Glutamatergic neuron (in vitro differentiated cells): ENCODE results near the gene PMP22. TPM values are rescaled to one million over a fixed set of nuclear protein-coding genes. Genes with fewer than 3 reads are reported as not detected.

Source experiments
- DNase-seq: peaks from one replicate; pipeline ENCODE4 v3.0.0; 2022
- H3K27ac Mint-ChIP-seq: one replicate; pipeline ENCODE4 v1.8.0; 2020; ENCODE audit warnings: mild to moderate bottlenecking, mixed read lengths, inconsistent platforms; ENCODE audit not compliant: unreplicated experiment
- H3K27me3 Mint-ChIP-seq: one replicate; pipeline ENCODE4 v1.8.0; 2020; ENCODE audit warnings: mild to moderate bottlenecking, moderate library complexity, mixed read lengths, inconsistent platforms; ENCODE audit not compliant: unreplicated experiment
- H3K36me3 Mint-ChIP-seq: one replicate; pipeline ENCODE4 v1.8.0; 2020; ENCODE audit warnings: mild to moderate bottlenecking, mixed read lengths, inconsistent platforms; ENCODE audit not compliant: unreplicated experiment
- H3K4me1 Mint-ChIP-seq: one replicate; pipeline ENCODE4 v1.8.0; 2020; ENCODE audit warnings: mild to moderate bottlenecking, low read depth, mixed read lengths, inconsistent platforms; ENCODE audit not compliant: unreplicated experiment
- H3K4me3 Mint-ChIP-seq: one replicate; pipeline ENCODE4 v1.8.0; 2020; ENCODE audit warnings: mild to moderate bottlenecking, mixed read lengths, inconsistent platforms; ENCODE audit not compliant: unreplicated experiment
- H3K9me3 Mint-ChIP-seq: one replicate; pipeline ENCODE4 v1.8.0; 2020; ENCODE audit warnings: mild to moderate bottlenecking, moderate library complexity, mixed read lengths, inconsistent platforms; ENCODE audit not compliant: unreplicated experiment
- total RNA-seq: library from RNA; stranded (reverse); fragmentation: NEBNext Ultra II Directional; extraction: Animal tissue kit (Norgen Biotek cat#: 25700); gene quantifications from one replicate; pipeline ENCODE4 v1.2.1, GENCODE V29; 2021; ENCODE audit not compliant: unreplicated experiment
- TF ChIP-seq, protein P1 (sequence below): fragments of 200-600 bp; sonication (generic); IDR thresholded peaks from one replicate; pipeline ENCODE4 v1.5.0; 2021; ENCODE audit not compliant: partially characterized antibody, unreplicated experiment

PMP22 gene
- total RNA-seq, 1 donor from 2014 or later: 0.56 TPM

DNA sequence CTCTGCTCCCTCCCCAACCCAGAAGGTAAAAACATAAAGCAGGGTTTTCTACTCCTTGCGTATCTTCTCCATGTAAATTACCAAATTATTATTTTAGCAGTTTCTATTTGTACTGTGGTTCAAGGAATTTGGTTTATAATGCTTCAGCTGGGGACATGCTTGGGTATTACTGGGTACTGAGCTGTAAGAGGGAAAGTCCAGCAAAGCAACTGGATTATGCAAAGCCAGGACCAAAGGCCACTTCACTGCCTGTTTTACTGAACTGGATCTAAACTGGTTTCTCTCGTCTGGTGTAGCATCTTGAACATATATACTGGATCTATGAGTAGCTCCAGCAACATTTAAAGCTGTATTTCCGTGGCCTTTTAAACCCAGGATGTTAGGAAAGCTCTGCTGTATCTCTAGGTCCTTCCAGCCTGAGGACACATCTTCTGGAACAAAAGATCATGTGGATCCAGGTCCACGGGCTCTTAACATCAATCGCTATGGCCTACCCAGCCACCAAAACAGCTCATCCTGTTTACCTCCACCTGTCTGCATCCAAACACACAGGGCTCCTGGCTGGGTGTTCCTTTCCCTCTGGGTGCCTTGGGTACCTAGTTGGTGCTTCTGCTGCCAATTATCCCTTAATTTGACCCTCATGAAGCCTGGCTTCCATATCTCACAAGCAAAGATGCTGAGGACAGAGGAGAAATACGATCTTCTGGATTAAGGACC lies 7.2 kb downstream of the PMP22 start:
- Mint-ChIP-seq H3K36me3 (no peaks in the 10 kb centered on the region), H3K27ac (no peak overlapping the region), H3K27me3 (peaks cover 9% of the 10 kb centered on the region), H3K4me1 (no peaks in the 10 kb centered on the region), H3K9me3 (peaks cover 3% of the 10 kb centered on the region), H3K4me3 (no peak overlapping the region)
- TF ChIP-seq, protein P1, sequence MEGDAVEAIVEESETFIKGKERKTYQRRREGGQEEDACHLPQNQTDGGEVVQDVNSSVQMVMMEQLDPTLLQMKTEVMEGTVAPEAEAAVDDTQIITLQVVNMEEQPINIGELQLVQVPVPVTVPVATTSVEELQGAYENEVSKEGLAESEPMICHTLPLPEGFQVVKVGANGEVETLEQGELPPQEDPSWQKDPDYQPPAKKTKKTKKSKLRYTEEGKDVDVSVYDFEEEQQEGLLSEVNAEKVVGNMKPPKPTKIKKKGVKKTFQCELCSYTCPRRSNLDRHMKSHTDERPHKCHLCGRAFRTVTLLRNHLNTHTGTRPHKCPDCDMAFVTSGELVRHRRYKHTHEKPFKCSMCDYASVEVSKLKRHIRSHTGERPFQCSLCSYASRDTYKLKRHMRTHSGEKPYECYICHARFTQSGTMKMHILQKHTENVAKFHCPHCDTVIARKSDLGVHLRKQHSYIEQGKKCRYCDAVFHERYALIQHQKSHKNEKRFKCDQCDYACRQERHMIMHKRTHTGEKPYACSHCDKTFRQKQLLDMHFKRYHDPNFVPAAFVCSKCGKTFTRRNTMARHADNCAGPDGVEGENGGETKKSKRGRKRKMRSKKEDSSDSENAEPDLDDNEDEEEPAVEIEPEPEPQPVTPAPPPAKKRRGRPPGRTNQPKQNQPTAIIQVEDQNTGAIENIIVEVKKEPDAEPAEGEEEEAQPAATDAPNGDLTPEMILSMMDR: no peak
- no peak for DNase-seq

DNA sequence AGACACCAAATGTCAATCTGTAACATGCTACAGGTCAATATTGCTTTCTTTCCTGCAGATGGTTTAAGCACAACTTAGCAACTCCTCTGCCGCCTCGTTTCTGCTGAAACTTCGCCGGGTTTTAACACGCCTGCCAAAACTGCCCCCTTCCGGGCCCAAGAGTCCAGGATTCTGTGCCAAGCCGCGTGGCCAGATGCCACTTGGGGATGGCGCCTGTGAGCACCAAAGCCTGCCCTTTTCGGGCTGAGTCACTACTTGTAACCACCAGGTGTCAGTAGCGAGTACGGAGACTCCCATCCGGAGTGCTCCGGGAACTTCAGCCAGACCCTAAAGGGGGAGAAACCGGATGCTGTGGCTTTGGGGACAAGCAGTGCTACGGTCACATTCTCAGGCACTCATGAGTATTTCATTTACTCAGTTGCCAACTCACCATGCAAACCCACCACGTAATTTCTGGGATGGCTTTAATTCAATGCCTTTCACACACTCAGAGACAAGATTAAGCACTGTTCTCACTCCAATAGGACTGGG lies 7.8 kb downstream of the PMP22 start:
- no peak overlapping the region for H3K4me3 Mint-ChIP-seq
- TF ChIP-seq, protein P1: peak; percentile 93
- no peaks in the 10 kb centered on the region for H3K36me3 Mint-ChIP-seq
- H3K27ac Mint-ChIP-seq: no peak overlapping the region
- H3K27me3 Mint-ChIP-seq: peaks cover 8% of the 10 kb centered on the region
- peak; percentile 73 for DNase-seq
- no peaks in the 10 kb centered on the region for H3K4me1 Mint-ChIP-seq
- peaks cover 3% of the 10 kb centered on the region for H3K9me3 Mint-ChIP-seq

DNA sequence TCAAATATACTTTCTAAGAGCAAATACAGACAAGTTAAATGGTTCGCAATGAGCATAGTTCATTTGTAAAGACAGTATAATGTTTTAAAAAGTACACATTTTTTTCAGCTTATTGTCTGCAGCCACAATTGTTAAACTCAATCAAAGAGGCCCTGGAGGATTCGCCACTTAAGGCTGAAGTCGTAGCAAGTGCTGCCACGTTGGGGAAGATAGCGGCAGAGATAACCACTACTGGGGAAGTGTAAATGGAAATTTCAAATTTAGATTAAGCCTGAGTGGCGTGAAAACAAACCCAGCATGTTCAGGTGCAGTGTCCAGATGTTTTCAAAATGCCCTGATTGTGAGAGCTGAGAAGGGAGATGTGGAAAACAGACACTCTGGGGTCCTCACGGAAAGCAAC lies 8.4 kb downstream of the PMP22 start:
- Mint-ChIP-seq H3K9me3 (peaks cover 3% of the 10 kb centered on the region), H3K36me3 (no peaks in the 10 kb centered on the region), H3K4me3 (no peak overlapping the region), H3K27ac (no peak overlapping the region), H3K4me1 (no peaks in the 10 kb centered on the region), H3K27me3 (peaks cover 6% of the 10 kb centered on the region)
- TF ChIP-seq, protein P1: no peak
- DNase-seq: no peak

DNA sequence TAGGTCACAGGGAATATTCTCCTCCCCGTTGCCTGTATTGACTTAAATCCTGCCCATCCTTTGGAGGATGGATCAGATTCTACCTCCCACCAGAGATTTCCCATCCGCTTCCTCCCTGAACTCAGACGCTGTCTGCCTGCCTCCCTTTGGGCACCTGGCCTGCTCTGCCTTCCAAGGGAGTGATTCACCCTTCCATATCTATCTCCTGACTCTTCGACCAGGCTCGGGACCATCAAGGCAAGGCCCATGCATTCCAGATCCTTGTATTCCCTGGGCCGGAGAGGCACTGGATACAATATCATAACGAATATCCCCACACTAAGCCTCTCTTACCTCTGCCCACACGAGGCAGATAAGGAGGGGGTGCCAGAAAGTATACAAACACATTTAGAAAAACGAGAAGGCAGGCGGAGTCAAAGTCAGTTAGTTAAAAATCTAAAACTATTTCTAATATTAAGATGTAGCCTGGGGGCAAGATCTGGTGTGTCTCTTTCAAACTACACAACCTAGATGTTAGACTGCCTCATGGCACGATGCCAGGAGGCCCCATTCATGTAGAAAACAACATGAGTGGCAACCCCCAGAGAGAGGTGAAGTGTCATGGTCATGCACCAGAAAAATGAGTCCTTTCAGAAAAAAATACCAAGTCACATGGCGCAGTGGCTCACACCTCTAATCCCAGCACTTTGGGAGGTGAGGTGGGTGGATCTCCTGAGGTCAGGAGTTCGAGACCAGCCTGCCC lies 9.2 kb downstream of the PMP22 start:
- Mint-ChIP-seq H3K4me1 (no peaks in the 10 kb centered on the region), H3K27ac (no peak overlapping the region), H3K36me3 (no peaks in the 10 kb centered on the region), H3K27me3 (peaks cover 6% of the 10 kb centered on the region), H3K4me3 (no peak overlapping the region), H3K9me3 (peaks cover 3% of the 10 kb centered on the region)
- DNase-seq: no peak
- TF ChIP-seq, protein P1: no peak
